ENCODE results near the gene PSME1. TPM values are rescaled to one million over a fixed set of nuclear protein-coding genes. Genes with fewer than 3 reads are reported as not detected.

PSME1 gene
- total RNA-seq, 1 experiment from 2014 or later: 160 TPM

DNA sequence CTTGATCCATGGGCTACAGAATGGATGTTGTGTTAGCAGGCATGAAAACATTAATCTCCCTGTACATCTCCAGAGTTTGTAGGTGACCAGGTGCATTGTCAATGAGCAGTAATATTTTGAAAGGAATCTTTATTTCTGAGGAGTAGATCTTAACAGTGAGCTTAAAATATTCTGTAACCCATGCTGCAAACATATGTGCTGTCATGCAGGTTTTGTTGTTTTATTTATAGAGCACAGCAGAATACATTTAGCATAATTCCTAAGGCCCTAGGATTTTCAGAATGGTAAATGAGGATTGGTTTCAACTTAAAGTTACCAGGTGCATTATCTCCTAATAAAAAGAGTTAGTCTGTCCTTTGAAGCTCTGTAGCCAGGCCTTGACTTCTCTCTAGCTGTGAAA lies 9.1 kb upstream of the PSME1 start:
- Histone ChIP-seq H3K4me1 (ENCODE audit: insufficient read depth, low read length, poor library complexity, severe bottlenecking) (no peaks in the 10 kb centered on the region), H3K9me3 (ENCODE audit: low read depth, low read length, poor library complexity, severe bottlenecking) (no peaks in the 10 kb centered on the region), H3K27me3 (replicated peaks; ENCODE audit: insufficient read depth, low read depth, low read length, poor library complexity) (no peaks in the 10 kb centered on the region), H3K4me3 (ENCODE audit: low read depth, low read length, poor library complexity, severe bottlenecking) (no peak overlapping the region), H3K27ac (ENCODE audit: low read depth, low read length, poor library complexity, severe bottlenecking) (no peak overlapping the region), H3K36me3 (ENCODE audit: insufficient read depth, low read length, poor library complexity, severe bottlenecking) (no peaks in the 10 kb centered on the region)
- intact Hi-C loops (cut with micrococcal nuclease; ENCODE audit: unreplicated experiment): no loop called here
- no peak for TF ChIP-seq EZH2 (IDR thresholded peaks at IDR 0.05; ENCODE audit: borderline replicate concordance, low read depth, low read length, poor library complexity, severe bottlenecking)
- TF ChIP-seq, protein P1, sequence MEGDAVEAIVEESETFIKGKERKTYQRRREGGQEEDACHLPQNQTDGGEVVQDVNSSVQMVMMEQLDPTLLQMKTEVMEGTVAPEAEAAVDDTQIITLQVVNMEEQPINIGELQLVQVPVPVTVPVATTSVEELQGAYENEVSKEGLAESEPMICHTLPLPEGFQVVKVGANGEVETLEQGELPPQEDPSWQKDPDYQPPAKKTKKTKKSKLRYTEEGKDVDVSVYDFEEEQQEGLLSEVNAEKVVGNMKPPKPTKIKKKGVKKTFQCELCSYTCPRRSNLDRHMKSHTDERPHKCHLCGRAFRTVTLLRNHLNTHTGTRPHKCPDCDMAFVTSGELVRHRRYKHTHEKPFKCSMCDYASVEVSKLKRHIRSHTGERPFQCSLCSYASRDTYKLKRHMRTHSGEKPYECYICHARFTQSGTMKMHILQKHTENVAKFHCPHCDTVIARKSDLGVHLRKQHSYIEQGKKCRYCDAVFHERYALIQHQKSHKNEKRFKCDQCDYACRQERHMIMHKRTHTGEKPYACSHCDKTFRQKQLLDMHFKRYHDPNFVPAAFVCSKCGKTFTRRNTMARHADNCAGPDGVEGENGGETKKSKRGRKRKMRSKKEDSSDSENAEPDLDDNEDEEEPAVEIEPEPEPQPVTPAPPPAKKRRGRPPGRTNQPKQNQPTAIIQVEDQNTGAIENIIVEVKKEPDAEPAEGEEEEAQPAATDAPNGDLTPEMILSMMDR (conservative IDR thresholded peaks at IDR 0.05; ENCODE audit: low read depth, low read length): no peak
- no peak for DNase-seq (ENCODE audit: low spot score)
- POLR2A ChIA-PET (ENCODE audit: low non-redundant PET): no interaction called here
- no TSS peak for BruUV-seq (replicated peaks)
- CTCF ChIA-PET: no interaction called here

DNA sequence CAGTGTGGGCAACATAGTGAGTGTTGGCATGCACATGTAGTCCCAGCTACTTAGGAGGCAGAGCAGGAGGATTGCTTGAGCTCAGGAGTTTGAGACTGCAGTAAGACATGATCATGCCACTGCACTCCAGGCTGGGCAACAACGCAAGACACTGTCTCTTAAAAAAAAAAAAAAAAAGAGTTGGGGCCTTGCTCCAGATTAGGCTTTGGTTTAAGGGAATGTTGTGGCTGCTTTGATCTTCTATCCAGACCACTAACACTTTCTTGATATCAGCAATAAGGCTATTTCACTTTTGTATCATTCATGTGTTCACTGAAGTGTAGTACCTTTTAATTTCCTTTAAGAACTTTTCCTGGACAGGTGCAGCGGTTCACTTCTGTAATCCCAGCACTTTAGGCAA lies 8.3 kb upstream of the PSME1 start:
- POLR2A ChIA-PET (ENCODE audit: low non-redundant PET): no interaction called here
- Histone ChIP-seq H3K27ac (ENCODE audit: low read depth, low read length, poor library complexity, severe bottlenecking) (no peak overlapping the region), H3K4me3 (ENCODE audit: low read depth, low read length, poor library complexity, severe bottlenecking) (no peak overlapping the region), H3K9me3 (ENCODE audit: low read depth, low read length, poor library complexity, severe bottlenecking) (no peaks in the 10 kb centered on the region), H3K4me1 (ENCODE audit: insufficient read depth, low read length, poor library complexity, severe bottlenecking) (no peaks in the 10 kb centered on the region), H3K27me3 (replicated peaks; ENCODE audit: insufficient read depth, low read depth, low read length, poor library complexity) (no peaks in the 10 kb centered on the region), H3K36me3 (ENCODE audit: insufficient read depth, low read length, poor library complexity, severe bottlenecking) (no peaks in the 10 kb centered on the region)
- BruUV-seq (replicated peaks): no TSS peak
- DNase-seq (ENCODE audit: low spot score): no peak
- CTCF ChIA-PET: no interaction called here
- TF ChIP-seq, protein P1 (conservative IDR thresholded peaks at IDR 0.05; ENCODE audit: low read depth, low read length): no peak
- TF ChIP-seq EZH2 (IDR thresholded peaks at IDR 0.05; ENCODE audit: borderline replicate concordance, low read depth, low read length, poor library complexity, severe bottlenecking): no peak
- intact Hi-C loops (cut with micrococcal nuclease; ENCODE audit: unreplicated experiment): no loop called here

DNA sequence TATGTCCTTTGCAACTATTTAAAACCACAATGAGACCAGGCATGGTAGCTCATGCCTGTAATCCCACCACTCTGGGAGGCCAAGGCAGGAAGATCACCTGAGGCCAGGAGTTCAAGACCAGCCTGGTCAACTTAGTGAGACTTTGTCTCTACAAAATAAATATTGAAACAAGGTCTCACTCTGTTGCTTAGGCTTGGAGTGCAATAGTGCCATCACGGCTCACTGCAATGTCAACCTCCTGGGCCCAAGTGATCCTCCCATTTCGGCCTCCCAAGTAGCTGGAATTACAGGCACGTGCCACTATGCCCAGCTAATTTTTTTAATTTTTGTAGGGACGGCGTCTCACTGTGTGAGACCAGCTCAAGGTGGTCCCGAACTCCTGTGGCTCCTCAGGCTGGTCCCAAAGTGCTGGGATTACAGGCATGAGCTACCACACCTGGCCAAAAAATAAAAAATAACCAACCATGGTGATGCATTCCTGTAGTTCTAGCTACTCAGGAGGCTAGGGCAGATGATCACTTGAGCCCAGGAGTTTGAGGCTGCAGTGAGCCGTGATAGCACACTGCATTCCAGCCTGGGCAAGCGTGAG lies 6.5 kb upstream of the PSME1 start:
- TF ChIP-seq EZH2 (IDR thresholded peaks at IDR 0.05; ENCODE audit: borderline replicate concordance, low read depth, low read length, poor library complexity, severe bottlenecking): no peak
- TF ChIP-seq, protein P1 (conservative IDR thresholded peaks at IDR 0.05; ENCODE audit: low read depth, low read length): no peak
- BruUV-seq (replicated peaks): no TSS peak
- H3K4me1 ChIP-seq (ENCODE audit: insufficient read depth, low read length, poor library complexity, severe bottlenecking): no peaks in the 10 kb centered on the region
- no peak overlapping the region for H3K27ac ChIP-seq (ENCODE audit: low read depth, low read length, poor library complexity, severe bottlenecking)
- no peak for DNase-seq (ENCODE audit: low spot score)
- intact Hi-C loops (cut with micrococcal nuclease; ENCODE audit: unreplicated experiment): no loop called here
- no peaks in the 10 kb centered on the region for H3K36me3 ChIP-seq (ENCODE audit: insufficient read depth, low read length, poor library complexity, severe bottlenecking)
- H3K9me3 ChIP-seq (ENCODE audit: low read depth, low read length, poor library complexity, severe bottlenecking): no peaks in the 10 kb centered on the region
- POLR2A ChIA-PET (ENCODE audit: low non-redundant PET): no interaction called here
- no peak overlapping the region for H3K4me3 ChIP-seq (ENCODE audit: low read depth, low read length, poor library complexity, severe bottlenecking)
- no peaks in the 10 kb centered on the region for H3K27me3 ChIP-seq (replicated peaks; ENCODE audit: insufficient read depth, low read depth, low read length, poor library complexity)
- CTCF ChIA-PET: no interaction called here

All from A673 (cell line).